ENCODE results near the gene ANKMY1.

DNA sequence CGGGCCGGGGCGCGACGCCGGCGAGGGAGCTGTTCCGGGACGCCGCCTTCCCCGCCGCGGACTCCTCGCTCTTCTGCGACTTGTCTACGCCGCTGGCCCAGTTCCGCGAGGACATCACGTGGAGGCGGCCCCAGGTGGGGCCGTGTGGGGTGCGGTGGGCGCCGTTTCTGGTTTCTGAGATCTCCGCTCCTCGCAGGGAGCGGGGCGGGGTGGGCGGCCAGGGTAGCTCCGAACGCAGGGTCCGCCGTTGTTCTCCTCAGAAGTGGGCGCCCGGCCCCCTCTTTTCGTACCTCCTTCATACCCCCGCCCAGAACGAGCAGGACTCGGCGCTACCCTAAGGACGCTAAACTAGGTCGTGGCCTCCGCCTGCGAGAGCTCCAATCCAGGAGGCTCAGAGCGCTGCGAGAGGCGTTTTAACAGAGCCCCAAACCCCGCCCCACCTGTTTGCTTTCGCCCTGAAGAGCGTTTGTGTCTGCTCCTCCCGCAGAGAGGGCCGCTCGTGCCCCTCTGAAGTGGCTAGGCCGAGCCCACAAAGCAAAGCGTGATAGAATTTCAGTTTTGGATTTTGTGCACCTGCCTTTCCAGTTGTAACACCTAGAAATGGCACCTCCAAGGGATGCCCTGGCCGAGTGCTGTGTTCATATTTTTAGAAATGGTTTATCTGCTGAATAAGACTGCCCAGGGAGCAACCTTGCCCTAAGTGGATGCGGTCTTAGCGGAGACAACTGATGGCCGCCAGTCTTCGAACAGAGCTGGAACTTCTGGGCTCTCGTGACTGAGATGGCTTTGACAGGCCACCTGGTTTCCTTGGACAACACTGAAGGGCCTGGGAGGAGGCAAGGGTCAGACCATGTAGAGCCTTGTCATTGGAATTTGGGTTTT, 29.4 kb upstream of the ANKMY1 start:
- TF ChIP-seq, protein P1, sequence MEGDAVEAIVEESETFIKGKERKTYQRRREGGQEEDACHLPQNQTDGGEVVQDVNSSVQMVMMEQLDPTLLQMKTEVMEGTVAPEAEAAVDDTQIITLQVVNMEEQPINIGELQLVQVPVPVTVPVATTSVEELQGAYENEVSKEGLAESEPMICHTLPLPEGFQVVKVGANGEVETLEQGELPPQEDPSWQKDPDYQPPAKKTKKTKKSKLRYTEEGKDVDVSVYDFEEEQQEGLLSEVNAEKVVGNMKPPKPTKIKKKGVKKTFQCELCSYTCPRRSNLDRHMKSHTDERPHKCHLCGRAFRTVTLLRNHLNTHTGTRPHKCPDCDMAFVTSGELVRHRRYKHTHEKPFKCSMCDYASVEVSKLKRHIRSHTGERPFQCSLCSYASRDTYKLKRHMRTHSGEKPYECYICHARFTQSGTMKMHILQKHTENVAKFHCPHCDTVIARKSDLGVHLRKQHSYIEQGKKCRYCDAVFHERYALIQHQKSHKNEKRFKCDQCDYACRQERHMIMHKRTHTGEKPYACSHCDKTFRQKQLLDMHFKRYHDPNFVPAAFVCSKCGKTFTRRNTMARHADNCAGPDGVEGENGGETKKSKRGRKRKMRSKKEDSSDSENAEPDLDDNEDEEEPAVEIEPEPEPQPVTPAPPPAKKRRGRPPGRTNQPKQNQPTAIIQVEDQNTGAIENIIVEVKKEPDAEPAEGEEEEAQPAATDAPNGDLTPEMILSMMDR (IDR thresholded peaks at IDR 0.05), result no peak
- TF ChIP-seq EZH2 (IDR thresholded peaks at IDR 0.05; ENCODE audit: borderline replicate concordance, insufficient read depth, low read depth, low read length, poor library complexity, severe bottlenecking), result no peak
